ENCODE results near the gene COMTD1.
"Not testable (repeated sequence)": the region's sequence is repeated elsewhere in the genome, so short reads cannot be mapped to it uniquely, and the experiment has no call there.

The COMTD1 gene

DNA sequence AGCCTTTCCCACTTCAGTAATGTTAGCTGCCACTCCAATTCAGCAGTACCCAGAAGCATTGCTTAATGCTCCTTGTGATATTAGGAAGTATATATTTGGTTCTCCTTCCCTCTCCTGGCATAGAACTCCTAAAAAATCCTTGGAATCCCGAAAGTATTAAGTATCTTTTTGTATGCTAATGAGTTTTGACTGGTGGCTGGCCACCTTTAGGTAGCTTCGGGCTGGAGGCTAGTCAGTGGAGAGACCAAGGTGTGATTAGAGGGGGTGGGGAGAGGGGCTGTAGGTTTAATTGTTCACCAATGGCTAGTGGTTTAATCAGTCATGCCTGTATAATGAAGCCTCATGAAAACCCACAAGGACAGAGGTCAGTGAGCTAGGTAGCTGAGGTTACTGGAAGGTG is 12.2 kb downstream of the COMTD1 start:
- no peak for DNase-seq (ENCODE audit: low read depth in 2 of 3, low spot score in 2 of 3)

DNA sequence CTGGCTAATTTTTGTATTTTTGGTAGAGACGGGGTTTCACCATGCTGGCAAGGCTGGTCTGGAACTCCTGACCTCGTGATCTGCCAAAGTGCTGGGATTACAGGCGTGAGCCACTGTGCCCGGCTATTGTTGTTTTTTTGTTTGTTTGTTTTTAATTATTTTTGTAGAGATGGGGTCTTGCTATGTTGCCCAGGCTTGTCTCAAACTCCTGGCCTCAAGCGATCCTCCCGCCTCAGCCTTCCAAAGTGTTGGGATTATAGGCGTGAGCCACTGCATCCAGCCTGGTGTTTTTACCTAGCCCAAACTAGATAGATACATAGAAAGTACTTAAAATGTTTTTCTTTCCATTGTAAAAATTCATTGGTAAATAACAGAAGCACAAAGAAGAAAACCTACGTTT is 14.3 kb downstream of the COMTD1 start:
- DNase-seq (ENCODE audit: low read depth in 2 of 3, low spot score in 2 of 3): not testable (repeated sequence)

DNA sequence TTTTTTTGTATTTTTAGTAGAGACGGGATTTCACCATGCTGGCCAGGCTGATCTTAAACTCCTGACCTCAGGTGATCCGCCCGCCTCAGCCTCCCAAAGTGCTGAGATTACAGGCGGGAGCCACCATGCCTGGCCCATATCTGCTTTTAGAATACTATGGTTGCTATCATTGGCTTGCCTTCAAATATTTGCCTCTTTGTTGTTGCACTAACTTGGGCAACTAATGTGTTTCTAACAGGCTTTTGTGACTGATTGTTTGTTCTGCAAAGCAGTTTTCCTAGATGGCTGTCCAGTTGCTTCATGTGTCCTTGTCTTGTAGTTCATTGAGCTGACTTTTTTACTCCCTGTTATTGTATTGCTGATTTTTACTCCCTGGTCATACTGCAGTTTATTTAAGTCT is 15.5 kb downstream of the COMTD1 start:
- DNase-seq (ENCODE audit: low read depth in 2 of 3, low spot score in 2 of 3): no peak

DNA sequence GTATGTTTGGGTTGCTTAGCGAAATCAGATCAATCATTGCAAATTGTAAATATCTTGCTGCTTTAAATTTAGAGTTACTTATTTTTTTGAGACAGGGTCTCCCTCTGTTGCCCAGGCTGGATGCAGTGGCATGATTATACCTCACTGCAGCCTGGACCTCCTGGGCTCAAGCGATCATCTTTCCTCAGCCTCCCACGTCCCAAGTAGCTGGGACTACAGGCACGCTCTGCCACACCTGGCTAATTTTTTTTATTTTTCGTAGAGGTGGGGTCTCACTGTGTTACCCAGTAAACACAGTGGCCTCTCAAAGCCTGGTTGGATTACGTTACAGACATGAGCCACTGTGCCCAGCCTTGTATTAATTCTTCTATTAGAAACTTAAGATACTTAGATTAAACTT is 23.4 kb downstream of the COMTD1 start:
- DNase-seq (ENCODE audit: low read depth in 2 of 3, low spot score in 2 of 3): no peak

DNA sequence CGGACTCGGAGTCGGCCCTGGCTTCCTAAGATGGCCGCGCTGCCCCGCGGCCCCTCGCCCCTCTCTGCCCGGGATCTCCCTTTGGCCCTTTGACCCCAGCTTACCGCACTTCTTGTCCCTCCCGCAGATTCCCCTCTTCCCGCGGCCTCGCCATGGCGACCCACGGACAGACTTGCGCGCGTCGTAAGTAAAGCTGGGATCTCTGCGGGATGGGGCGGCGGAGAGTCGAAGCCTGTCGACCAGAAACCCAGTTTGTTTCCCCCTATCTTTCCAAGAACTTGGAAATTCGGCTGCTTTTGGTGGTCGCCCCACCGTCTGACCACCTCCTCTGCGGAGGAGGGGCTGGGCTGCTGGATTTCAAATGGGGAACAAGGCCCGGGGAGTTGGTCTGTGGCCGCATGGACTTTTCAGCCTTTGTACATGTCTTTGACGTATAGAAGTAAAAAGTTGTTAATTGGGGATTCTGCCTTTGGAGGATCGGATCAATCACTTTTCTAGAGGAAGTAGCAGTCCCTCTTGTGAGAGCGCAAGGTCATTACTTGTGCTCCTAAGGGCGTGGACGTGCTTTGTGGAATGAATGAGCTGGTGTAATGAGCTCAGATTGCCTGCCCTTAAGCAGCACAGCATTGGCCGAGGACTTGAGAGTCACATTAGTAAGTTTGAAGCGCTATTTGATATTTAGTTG is 24.6 kb downstream of the COMTD1 start:
- peak in 1 of 3 experiments; percentile 16 for DNase-seq (ENCODE audit: low read depth in 2 of 3, low spot score in 2 of 3)

DNA sequence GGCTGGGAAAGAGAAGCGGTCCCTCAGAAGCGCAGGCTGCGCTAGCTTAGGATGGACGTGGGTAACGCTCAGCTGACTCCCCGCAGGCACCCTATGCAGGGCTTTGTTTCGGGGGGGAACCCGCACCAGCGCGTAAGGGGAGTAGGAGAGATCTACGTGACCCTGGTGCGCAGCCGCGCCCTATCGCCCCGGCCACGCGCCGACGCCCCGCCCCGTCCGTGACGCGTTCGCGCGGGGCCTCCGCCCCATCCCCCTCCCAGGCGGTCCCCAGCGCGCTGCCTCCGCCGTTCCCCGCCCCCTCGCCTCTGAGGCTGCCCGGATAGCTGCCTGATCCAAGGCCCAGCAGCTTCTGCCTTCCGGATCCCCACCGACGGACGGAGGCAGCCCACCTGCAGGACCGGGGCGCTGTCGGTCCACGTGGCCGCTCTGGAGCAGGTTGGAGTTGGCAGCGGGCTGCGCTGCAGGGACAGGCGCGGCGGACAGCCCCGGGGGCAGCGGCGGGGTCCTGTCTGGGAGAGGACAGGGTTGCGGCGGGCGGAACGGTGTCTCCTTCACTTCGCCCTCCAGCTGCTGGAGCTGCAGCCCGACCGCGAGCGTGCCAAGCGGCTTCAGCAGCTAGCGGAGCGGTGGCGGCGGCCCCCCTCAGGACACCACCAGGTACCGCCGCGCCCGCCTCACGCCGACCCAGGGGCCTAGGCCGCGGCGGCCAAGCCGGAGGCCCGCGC is 25.3 kb downstream of the COMTD1 start, which contains the start of gene VDAC2:
TSS of gene VDAC2 (plus strand) at position 515 of the 725 bp plus-strand sequence. CDS start 363 bp downstream, outside the sequence.
- peak; percentile 90 to 93 (median 93) for DNase-seq (ENCODE audit: low read depth in 2 of 3, low spot score in 2 of 3)

DNA sequence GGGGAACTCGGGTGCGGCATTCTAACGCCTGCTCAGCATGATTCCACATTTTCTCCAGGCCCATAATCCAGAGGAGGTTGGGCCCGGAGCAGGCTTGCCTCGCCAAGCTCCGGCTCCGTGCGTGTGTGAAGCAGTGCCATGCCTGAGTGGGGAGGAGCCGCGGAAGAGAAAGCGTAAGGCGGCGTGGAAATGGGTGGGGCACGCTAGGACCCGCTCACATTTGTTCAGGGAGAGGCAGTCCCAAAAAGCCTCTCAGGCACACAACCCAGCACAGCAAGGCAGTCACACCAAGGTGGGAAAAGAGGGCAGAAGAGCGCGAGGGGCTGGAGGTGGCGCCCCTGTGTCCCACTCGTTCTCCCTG is 25.9 kb downstream of the COMTD1 start:
- peak; percentile 37 to 48 (median 39) for DNase-seq (ENCODE audit: low read depth in 2 of 3, low spot score in 2 of 3)

DNA sequence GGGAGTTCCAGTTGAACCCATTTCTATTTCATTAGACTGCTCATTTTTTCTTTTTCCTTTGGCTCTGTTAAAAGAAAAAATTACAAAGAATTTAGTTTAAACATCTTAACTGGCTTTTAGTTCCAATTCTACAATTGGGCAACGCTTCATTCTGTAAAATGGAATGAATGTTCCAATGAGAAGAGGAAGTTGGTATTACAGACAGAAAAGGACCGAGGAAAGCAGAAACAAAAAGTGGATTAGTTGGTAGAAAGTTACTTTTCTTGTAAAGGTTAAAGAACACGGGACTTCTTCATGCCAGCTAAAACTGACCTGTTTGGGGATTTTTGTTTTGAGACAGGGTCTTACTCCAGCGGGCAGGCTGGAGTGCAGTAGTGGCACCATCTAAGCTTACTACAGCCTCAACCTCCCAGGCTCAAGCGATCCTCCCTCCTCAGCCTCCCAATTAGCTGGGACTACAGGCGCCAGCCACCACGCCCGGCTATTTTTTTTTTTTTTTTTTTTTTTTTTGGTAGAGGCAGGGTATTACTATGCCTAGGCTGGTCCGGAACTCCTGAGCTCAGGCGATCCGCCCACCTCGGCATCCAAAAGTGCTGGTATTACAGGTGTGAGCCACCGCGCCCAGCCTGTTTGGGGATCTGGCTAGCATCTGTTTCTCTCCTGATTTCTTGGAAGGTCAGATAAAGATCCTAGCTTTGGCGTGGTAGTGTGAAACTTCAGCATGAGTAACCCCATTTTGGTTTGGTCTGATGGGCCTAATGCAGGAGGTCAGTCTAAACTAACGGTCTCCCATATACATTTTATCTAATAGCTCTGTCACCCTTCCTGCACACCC is 26.5 kb downstream of the COMTD1 start:
- no peak for DNase-seq (ENCODE audit: low read depth in 2 of 3, low spot score in 2 of 3)

DNA sequence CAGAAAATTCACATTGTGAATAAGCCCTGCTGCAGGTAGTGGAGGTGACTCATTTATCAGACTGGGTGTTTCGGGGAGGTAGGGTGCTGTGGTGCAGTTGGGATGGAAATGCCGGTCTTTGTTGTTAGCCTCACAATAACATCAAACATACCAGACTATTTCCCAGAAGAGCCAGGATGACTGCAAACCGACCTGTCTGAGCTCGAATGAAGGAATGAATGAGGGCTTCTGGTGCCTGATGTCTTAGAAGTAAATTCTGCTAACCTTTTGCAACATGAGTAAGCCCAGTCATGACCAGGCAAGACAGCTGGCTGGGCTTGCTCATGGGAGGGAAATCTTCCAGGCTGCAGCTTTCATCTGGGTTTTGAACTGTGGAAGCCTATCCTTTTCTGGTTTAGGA is 27.6 kb downstream of the COMTD1 start:
- no peak for DNase-seq (ENCODE audit: low read depth in 2 of 3, low spot score in 2 of 3)

DNA sequence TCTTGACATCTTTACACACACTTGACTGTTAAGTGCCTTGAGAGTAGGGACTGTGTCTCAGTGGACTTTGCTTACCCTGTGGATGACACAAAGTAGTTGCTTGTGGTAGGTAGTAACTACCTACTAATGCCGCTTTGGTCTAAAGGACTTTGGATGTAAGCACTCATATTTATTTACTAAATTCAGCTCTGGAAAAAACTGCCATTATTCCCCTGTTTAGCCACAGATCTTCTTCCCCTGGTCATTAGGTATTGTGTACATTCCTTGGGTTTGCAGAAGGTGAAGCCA is 28.0 kb downstream of the COMTD1 start:
- DNase-seq (ENCODE audit: low read depth in 2 of 3, low spot score in 2 of 3): no peak

DNA sequence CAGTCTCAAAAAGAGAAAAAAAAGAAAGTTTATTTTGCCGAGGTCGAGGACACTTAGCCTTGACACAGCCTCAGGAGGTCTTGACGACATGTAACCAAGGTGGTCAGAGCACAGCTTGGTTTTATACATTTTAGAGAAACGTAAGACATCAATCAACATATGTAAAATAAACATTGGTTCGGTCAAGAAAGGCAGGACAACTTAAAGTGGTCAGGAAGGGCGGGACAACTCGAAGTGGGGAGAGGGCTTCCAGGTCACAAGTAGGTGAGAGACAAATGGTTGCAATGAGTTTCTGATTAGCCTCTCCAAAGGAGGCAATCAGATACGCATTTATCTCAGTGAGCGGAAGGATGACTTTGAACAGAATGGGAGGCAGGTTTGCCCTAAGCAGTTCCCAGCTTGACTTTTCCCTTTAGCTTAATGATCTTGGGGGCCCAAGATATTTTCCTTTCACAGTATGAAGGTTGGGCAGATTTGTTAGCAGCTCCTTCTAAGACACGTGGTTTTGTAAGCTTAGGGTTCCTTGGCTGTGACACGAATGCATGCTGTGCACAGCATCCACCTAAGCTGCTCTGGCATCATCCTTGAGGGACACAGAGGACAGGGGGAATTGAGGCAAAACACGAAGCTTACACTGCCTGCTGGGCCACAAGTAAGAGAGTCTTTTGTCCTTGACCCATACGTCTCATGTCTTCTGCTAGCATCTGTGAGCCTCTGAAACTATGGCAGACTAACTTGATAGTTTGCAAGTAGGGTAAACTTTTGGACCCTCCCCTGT is 28.5 kb downstream of the COMTD1 start:
- DNase-seq (ENCODE audit: low read depth in 2 of 3, low spot score in 2 of 3): no peak

DNA sequence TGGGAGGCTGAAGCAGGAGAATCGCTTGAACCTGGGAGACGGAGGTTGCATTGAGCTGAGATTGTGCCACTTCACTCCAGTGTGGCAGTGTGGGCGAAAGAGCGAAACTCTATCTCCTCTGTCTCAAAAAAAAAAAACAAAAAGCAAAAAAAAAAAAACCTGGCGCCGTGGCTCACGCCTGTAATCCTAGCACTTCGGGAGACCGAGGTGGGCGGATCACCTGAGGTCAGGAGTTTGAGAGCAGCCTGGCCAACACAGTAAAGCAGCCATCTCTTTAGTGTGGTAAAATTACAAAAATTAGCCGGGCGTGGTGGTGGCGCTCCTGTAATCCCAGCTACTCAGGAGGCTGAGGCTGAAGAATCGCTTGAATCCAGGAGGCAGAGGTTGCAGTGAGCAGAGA is 29.1 kb downstream of the COMTD1 start:
- not testable (repeated sequence) for DNase-seq (ENCODE audit: low read depth in 2 of 3, low spot score in 2 of 3)

DNA sequence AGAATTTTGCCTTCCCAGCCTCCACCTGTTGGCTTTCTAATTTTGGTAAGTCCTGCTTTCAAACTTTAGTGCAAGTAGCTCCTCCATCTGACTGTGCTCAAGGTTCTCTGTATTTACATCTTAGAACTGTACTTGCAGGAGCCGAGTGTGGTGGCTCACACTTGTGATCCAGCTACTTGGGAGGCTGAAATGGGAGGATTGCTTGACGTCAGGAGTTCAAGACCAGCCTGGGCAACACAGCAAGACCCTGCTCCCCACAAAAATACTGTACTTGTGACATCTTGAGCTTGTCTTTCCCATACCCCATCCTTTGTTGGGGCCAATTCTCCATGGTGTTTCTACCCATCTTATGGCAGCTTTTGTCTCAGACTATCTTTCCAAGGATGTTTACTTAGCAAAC is 29.8 kb downstream of the COMTD1 start:
- DNase-seq (ENCODE audit: low read depth in 2 of 3, low spot score in 2 of 3): no peak

DNA sequence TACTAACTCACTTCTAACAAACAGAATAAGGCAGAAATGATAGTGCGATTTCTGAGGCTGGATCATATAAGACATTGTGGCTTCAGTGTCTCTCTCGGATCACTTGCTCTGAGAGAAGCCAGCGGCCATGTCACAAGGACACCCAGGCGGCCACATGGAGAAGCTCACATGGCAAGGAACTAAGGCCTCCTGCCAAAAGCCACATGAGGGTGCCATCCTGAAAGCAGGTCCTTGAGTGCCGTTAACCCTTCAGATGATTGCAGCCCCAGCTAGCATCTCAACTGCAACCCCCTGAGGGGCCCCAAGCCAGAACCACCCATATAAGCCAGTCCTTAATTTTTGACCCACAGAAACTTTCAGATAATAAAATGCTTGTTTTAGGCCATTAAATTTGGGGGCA is 32.0 kb downstream of the COMTD1 start:
- DNase-seq (ENCODE audit: low read depth in 2 of 3, low spot score in 2 of 3): no peak

DNA sequence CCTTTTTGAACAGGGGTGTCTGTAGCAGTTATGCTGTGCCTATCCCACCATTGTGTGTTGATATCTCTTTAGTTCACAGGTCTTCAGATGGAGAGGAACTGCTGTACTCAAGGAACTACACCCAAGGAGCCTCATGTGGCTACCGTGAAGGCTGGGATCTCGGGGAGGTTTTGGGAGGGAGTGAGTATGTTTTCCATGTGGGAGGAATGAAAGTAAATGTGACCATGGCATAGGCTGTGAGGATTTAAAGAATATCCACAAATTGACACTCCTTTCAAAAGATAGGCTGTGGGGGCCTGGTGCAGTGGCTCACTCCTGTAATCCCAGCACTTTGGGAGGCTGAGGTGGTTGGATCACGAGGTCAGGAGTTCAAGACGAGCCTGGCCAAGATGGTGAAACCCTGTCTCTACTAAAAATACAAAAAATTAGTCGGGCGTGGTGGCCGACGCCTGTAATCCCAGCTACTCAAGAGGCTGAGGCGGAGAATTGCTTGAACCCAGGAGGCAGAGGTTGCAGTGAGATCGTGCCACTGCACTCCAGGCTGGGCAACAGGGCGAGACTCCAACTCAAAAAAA is 32.6 kb downstream of the COMTD1 start:
- not testable (repeated sequence) for DNase-seq (ENCODE audit: low read depth in 2 of 3, low spot score in 2 of 3)

DNA sequence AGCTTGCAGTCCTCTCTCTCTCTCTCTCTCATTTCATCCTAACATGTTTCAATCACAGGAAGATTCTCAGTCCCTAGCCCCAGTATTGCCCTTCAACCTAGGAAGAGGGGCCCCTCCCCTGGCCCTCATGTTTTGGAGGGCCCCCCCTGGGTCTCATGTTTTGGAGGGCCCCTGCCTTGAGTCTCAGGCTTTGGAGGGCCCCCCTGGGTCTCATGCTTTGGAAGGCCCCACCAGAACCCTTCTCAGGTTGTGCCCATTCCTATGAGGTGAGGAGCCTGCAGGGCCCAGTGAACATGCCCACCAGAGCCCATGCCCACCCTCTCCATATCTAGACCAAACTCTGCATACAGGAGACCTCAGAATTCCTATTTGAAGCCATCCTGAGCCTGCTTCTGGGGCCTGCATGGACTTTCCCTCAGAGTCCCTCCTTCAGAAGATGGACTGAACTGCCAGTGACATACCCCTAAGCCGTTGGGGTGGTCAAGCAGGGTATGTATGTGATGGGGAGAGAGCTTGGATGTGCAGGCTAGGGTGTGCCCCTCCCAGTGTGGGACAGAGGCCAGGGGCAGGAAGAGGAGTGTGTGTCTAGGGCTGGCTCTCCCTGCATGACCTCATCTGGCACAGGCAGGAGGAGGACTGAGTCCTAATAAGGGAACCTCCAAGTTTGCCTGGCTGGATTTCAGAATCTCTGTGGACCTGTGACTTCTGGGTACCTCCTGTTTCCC is 33.3 kb downstream of the COMTD1 start:
- no peak for DNase-seq (ENCODE audit: low read depth in 2 of 3, low spot score in 2 of 3)

DNA sequence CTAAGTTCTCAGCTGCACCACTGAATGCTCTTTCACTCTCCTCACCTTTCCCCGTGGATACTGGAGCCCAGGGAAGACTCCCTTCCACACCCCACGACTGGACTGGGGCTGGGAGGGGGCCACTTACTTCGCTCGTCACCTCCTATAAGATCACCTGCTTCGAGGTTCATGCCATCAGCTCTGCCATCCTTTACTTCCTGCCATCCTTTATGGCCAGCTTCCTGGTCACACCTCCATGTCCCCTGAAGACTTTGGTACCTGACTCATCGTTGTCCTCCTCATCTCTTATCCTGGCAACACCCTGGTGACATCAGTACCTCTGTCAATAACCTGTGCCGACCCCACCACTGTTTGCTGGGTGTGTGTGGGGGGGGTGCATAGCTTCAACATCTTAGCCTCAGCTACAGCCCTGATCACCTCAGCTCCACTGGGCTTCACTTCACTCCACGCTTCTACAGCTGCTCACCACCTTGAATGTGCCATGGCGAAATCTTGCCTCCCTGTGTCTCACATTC is 33.9 kb downstream of the COMTD1 start:
- no peak for DNase-seq (ENCODE audit: low read depth in 2 of 3, low spot score in 2 of 3)

DNA sequence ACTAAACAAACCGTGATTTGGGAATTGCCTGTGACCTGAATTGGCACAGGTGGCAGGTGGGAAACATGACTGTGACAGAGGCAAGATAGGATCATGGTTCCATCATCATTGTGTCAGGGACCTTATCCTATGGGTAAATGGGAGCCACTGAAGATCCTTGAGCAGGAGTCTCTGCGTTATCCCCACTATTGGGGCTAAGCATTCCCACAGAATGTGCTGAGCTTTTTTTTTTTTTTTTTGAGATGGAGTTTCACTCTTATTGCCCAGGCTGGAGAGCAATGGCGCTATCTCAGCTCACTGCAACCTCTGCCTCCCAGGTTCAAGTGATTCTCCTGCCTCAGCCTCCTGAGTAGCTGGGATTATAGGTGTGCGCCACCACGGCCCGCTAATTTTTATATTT is 35.8 kb downstream of the COMTD1 start:
- DNase-seq (ENCODE audit: low read depth in 2 of 3, low spot score in 2 of 3): not testable (repeated sequence)

DNA sequence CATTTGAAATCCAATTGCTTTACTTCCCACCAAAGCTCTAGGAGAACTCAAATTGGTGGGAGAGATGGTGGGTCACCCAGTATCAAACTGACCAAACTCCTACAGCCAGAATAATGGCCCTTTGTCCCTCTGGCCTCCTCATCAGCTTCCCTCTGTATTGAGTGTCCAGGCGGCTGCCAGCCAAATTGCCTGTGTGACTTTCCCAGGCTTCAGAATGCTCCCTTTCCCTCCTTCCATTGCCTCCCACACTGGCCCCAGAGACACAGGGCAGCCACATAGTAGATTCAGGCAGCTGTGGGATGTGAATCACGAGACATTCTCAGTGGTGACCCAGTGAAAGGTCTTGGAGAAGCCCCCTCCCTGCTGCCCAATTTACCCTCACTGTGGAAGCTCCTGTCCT is 37.9 kb downstream of the COMTD1 start:
- no peak for DNase-seq (ENCODE audit: low read depth in 2 of 3, low spot score in 2 of 3)

DNA sequence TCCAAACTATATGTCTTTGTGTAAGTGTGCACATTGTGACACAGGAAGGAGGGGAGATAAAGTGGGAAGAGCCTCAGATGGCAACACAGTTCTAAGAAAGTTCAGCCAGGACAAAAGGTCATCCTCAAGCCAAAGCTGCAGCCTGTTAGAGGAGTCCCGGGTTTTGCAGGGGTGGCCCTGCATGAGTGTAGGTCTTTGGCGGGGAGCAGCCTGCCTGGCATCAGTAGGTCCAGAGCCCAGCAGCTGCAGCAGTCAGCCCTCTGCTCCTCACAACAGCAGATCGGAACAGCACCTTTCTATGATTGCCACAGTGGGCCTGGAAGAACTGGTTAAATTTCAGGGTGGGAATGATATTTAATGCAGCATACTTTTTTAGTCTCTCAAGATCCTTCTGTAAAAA is 38.7 kb downstream of the COMTD1 start:
- DNase-seq (ENCODE audit: low read depth in 2 of 3, low spot score in 2 of 3): no peak
